KG1 (cell line): ENCODE results near the gene RAPGEF5.

ENCODE experiments used
- DNase-seq: peaks from one replicate; lab custom pipeline; 2025; lab: John Stamatoyannopoulos, UW

RAPGEF5 gene

GRCh38 chr7:22189741-22190140 lies 167.2 kb downstream of the RAPGEF5 start:
- DNase-seq, result no peak

GRCh38 chr7:22189230-22189629 lies 167.7 kb downstream of the RAPGEF5 start:
- DNase-seq, result no peak

- DNase-seq, result no peak
Measured at GRCh38 chr7:22187691-22188348, 169.1 kb downstream of the RAPGEF5 start.

DNA sequence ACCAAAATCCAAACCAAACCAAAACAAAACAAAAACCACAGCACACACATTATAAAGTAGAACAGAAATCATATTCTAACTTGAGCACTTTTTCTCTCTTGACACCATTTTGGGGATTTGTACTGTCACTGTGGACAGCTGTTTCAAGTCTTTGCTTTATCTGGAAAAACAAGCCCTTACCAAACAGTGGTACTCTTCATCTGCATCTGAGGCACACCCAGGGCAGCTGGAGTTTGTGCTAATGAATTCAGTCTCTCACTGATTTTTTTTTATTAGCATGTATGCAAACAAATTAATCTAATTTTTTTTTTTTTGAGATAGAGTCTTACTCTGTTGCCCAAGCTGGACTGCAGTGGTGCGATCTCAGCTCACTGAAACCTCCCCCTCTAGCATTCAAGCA lies 171.4 kb downstream of the RAPGEF5 start:
- DNase-seq, result no peak

GRCh38 chr7:22184549-22185199 lies 172.3 kb downstream of the RAPGEF5 start:
- no peak for DNase-seq

GRCh38 chr7:22183522-22184280 lies 173.3 kb downstream of the RAPGEF5 start:
- DNase-seq, result no peak

- no peak for DNase-seq
Measured at GRCh38 chr7:22182149-22182548, 174.8 kb downstream of the RAPGEF5 start.

GRCh38 chr7:22181663-22182062 lies 175.3 kb downstream of the RAPGEF5 start:
- no peak for DNase-seq

GRCh38 chr7:22179442-22179879 lies 177.5 kb downstream of the RAPGEF5 start:
- DNase-seq, result no peak

DNA sequence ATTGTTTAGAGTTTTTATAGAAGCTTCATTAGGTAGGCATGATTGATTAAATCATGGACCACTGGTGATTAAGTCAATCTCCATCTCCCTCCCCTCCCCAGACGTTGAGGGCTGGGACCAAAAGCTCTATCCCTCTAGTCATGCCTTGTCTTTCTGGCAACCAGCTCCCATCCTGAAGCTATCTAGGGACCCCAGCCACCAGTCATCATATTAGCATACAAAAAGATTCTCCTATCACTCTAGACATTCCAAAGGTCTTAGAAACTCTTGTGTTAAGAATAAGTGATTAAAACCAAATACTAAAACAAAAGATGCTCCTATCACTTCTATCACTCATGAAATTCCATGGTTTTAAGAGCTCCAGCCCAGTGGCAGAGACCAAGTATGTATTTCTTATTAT lies 178.2 kb downstream of the RAPGEF5 start:
- no peak for DNase-seq

DNA sequence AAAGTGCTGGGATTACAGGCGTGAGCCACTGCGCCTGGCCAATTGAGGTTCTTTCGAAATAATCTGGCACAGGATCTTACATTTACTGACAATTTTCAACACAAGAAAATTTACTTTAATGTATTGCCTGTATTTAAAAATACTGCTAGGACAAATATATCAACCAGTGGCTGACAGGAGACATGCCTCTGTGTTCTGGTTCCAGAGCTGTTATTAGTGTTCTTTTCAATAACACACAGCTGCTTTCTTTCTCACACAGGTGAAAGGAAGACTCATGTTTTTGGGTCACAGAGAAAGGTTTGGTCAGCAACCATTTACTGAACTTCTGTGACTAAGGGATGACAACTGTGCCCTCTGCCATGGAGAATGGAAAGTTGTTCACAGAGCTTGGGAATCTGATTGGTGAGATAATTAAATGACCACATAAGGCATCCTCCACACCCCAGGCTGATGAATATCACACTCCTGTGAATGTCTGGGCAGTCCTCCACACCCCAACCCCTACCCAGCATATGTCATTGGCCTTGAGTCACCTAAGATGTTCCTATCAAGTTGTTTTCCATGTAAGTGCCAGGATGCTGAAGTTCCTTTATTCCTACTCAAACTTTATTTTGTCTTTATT lies 180.1 kb downstream of the RAPGEF5 start:
- no peak for DNase-seq

GRCh38 chr7:22174574-22174953 lies 182.4 kb downstream of the RAPGEF5 start:
- DNase-seq, result no peak

GRCh38 chr7:22173685-22174573 lies 183.0 kb downstream of the RAPGEF5 start:
- no peak for DNase-seq

DNA sequence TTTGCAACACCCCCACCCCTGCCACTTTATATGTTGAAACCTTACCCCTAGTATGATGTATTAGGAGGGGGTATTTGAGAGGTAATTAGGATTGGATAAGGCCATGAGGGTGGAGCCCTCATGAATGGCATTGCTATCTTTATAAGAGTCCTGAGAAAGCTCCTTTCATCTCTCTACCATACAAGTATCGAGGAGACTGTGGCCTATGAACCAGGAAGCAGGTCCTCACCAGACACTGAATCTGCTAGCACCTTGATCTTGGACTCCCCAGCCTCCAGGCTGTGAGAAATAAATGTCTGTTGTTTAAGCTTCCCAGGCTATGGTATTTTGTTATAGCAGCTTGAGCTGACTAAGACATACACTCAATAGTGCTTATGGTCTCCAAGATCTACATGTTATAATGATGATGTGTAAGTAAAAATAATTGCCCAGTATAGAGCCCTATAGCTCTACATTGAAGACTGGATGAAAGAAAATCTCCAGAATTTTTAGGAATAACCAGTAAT lies 188.8 kb downstream of the RAPGEF5 start:
- DNase-seq, result no peak

DNA sequence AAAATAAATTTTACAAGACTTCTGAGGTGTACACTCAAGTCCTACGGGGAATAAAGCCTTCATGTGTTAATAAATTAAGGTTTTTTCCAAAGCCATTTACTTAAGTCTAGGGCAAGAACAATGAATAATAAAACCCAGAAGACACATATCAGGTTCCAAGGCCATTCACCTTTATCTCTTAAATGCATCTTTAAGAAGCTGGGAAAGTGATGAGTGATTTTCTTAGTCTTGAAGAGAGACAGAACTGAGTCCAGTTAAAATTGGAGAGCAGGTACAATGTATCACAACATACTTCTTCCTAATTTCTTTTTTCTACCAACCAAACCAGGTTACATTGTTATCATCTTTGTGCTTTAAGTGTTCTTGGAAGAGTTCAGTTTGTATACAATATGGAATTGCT lies 189.5 kb downstream of the RAPGEF5 start:
- DNase-seq, result no peak

GRCh38 chr7:22166928-22167327 lies 190.0 kb downstream of the RAPGEF5 start:
- no peak for DNase-seq

DNA sequence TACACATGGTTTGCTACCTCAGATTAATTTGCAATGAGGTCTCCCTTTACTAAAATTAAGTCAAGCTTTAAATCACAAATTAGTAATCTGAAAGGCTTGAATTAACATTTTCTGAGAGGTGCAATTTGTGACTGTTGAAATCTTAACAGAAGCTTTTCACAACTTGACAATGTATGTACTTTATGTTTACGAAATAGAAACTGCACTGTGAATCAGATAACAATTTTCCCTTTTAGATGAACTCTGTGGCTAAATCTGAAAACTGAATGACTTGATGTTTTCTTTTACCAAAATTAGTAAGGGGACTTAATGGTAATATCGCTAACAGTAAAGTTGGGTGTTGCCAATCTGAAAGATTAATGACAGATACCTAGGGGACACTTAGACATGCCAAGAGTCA lies 197.6 kb downstream of the RAPGEF5 start:
- no peak for DNase-seq

GRCh38 chr7:22157552-22157951 lies 199.4 kb downstream of the RAPGEF5 start:
- no peak for DNase-seq

DNA sequence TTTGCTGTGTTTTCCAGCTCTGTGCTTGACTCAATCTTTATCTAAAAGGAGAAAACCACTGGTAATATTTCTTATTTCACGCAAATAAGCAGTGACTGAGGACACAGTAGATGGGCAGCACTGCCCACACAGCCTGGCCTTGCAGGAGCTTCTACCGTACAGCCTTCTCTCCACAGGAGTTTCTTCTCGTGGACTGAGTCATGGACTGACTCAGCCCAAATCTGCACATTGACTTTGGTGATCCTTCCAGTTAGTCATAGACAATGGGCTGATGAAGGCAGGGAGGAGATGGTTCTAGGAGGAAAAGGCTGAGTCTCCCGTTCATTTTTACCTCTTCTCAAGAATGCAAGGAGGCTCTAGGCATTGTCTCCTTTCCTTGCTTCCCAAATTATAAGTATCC lies 200.7 kb downstream of the RAPGEF5 start:
- DNase-seq, result no peak

DNA sequence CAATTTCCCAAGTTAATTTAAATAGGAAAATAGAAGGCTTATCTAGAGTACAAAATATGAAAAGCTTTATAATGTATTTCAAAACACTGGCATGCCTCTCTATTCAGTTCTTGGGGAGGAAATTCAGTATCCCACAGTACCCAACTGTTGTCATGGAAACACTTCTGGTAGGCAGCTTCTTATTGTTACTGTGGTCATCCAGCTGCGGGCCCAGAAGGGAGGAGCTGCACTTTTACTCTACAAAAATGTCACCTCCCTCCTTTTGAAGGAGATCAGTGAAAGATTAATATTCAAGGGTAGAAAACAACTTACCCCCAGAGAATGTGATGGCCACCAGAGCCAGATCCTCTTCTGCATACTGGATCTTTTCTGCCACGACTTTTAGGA lies 202.8 kb downstream of the RAPGEF5 start:
- no peak for DNase-seq

GRCh38 chr7:22153432-22154142 lies 203.4 kb downstream of the RAPGEF5 start:
- DNase-seq, result no peak
